ENCODE measurements around the gene ZNF268. TPM values are rescaled to one million over a fixed set of nuclear protein-coding genes. Genes with fewer than 3 reads are reported as not detected.

Gene ZNF268
- total and polyA plus RNA-seq, 4 donors, result 4.8 to 23.0 (median 10.7) TPM

DNA sequence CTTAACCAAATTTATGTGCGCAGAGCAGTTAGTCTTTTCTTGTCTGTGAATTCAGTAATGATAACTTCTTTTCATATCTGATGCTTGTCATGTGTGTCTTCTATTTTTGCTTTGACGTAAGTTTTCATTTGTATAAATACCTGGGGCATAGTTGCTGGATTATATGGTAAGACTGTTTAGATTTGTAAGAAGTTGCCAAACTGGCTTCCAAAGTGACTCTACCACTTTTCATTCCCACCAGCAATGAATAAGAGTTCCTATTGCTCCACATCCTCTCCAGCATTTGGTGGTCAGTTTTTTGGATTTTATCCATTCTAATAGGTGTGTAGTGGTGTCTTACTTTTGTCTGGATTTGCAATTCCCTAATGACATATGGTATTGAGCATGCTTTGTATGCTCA, 8.9 kb downstream of the ZNF268 start (continued):
- TF ChIP-seq, protein P1, sequence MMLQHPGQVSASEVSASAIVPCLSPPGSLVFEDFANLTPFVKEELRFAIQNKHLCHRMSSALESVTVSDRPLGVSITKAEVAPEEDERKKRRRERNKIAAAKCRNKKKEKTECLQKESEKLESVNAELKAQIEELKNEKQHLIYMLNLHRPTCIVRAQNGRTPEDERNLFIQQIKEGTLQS (IDR thresholded peaks at IDR 0.05), result no peak
- TF ChIP-seq, protein P2, sequence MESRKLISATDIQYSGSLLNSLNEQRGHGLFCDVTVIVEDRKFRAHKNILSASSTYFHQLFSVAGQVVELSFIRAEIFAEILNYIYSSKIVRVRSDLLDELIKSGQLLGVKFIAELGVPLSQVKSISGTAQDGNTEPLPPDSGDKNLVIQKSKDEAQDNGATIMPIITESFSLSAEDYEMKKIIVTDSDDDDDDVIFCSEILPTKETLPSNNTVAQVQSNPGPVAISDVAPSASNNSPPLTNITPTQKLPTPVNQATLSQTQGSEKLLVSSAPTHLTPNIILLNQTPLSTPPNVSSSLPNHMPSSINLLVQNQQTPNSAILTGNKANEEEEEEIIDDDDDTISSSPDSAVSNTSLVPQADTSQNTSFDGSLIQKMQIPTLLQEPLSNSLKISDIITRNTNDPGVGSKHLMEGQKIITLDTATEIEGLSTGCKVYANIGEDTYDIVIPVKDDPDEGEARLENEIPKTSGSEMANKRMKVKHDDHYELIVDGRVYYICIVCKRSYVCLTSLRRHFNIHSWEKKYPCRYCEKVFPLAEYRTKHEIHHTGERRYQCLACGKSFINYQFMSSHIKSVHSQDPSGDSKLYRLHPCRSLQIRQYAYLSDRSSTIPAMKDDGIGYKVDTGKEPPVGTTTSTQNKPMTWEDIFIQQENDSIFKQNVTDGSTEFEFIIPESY (IDR thresholded peaks at IDR 0.05), result no peak
- no peak for TF ChIP-seq HNF4G (IDR thresholded peaks at IDR 0.05)
- no peak for TF ChIP-seq GABPA (IDR thresholded peaks at IDR 0.05 in 1 of 2, conservative IDR thresholded peaks at IDR 0.05 in 1 of 2)

DNA sequence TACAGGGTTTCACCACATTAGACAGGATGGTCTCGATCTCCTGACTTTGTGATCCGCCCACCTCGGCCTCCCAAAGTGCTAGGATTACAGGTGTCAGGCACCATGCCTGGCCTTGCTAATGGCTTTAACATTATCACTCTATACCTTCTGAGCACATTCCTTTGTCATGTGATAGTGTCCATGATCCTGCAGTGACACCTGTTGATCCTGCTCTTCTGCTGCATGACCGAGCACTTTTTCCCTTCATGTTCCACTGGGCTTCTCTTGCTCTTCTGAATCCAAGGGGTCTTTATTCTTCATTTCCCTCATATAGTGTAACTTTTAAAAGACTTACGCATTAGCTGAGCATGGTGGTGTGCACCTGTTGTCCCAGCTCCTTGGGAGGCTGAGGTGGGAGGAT, 11.6 kb downstream of the ZNF268 start:
- TF ChIP-seq TAF1 (conservative IDR thresholded peaks at IDR 0.05) (no peak), JUND (IDR thresholded peaks at IDR 0.05) (no peak), YY1 (IDR thresholded peaks at IDR 0.05) (no peak), HNF4A (conservative IDR thresholded peaks at IDR 0.05) (no peak), RAD21 (IDR thresholded peaks at IDR 0.05) (no peak), RXRA (IDR thresholded peaks at IDR 0.05) (no peak), FOXA2 (IDR thresholded peaks at IDR 0.05) (no peak), SP1 (IDR thresholded peaks at IDR 0.05) (no peak), HNF4G (IDR thresholded peaks at IDR 0.05) (no peak), NR2F2 (IDR thresholded peaks at IDR 0.05) (no peak), FOXA1 (IDR thresholded peaks at IDR 0.05) (no peak), EGR1 (IDR thresholded peaks at IDR 0.05; ENCODE audit: low read depth in 2 of 2) (no peak), GABPA (IDR thresholded peaks at IDR 0.05 in 1 of 2, conservative IDR thresholded peaks at IDR 0.05 in 1 of 2) (no peak)
- TF ChIP-seq, protein P3, sequence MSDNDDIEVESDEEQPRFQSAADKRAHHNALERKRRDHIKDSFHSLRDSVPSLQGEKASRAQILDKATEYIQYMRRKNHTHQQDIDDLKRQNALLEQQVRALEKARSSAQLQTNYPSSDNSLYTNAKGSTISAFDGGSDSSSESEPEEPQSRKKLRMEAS (IDR thresholded peaks at IDR 0.05), result no peak
- TF ChIP-seq, protein P2 (IDR thresholded peaks at IDR 0.05), result no peak
- TF ChIP-seq, protein P4, sequence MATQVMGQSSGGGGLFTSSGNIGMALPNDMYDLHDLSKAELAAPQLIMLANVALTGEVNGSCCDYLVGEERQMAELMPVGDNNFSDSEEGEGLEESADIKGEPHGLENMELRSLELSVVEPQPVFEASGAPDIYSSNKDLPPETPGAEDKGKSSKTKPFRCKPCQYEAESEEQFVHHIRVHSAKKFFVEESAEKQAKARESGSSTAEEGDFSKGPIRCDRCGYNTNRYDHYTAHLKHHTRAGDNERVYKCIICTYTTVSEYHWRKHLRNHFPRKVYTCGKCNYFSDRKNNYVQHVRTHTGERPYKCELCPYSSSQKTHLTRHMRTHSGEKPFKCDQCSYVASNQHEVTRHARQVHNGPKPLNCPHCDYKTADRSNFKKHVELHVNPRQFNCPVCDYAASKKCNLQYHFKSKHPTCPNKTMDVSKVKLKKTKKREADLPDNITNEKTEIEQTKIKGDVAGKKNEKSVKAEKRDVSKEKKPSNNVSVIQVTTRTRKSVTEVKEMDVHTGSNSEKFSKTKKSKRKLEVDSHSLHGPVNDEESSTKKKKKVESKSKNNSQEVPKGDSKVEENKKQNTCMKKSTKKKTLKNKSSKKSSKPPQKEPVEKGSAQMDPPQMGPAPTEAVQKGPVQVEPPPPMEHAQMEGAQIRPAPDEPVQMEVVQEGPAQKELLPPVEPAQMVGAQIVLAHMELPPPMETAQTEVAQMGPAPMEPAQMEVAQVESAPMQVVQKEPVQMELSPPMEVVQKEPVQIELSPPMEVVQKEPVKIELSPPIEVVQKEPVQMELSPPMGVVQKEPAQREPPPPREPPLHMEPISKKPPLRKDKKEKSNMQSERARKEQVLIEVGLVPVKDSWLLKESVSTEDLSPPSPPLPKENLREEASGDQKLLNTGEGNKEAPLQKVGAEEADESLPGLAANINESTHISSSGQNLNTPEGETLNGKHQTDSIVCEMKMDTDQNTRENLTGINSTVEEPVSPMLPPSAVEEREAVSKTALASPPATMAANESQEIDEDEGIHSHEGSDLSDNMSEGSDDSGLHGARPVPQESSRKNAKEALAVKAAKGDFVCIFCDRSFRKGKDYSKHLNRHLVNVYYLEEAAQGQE (IDR thresholded peaks at IDR 0.05), result no peak
- TF ChIP-seq, protein P1 (IDR thresholded peaks at IDR 0.05), result no peak
- TF ChIP-seq, protein P5, sequence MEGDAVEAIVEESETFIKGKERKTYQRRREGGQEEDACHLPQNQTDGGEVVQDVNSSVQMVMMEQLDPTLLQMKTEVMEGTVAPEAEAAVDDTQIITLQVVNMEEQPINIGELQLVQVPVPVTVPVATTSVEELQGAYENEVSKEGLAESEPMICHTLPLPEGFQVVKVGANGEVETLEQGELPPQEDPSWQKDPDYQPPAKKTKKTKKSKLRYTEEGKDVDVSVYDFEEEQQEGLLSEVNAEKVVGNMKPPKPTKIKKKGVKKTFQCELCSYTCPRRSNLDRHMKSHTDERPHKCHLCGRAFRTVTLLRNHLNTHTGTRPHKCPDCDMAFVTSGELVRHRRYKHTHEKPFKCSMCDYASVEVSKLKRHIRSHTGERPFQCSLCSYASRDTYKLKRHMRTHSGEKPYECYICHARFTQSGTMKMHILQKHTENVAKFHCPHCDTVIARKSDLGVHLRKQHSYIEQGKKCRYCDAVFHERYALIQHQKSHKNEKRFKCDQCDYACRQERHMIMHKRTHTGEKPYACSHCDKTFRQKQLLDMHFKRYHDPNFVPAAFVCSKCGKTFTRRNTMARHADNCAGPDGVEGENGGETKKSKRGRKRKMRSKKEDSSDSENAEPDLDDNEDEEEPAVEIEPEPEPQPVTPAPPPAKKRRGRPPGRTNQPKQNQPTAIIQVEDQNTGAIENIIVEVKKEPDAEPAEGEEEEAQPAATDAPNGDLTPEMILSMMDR (IDR thresholded peaks at IDR 0.05; ENCODE audit: low read depth, low read length, missing input control), result no peak
- Histone ChIP-seq H3K27ac (ENCODE audit: low read depth in 1 of 2, low read length in 2 of 2) (no peak overlapping the region), H3K9me3 (ENCODE audit: control insufficient read depth in 4 of 4, low read length in 3 of 4) (peaks cover 58 to 81% (median 66%) of the 10 kb centered on the region in 4 donors), H3K36me3 (ENCODE audit: control insufficient read depth in 4 of 4, insufficient read depth in 3 of 4, low read depth in 1 of 4, low read length in 3 of 4) (peaks cover 43 to 86% (median 81%) of the 10 kb centered on the region in 4 donors), H3K4me1 (ENCODE audit: control insufficient read depth in 4 of 4, insufficient read depth in 4 of 4, low read length in 3 of 4) (no peaks in the 10 kb centered on the region), H3K27me3 (ENCODE audit: control insufficient read depth in 4 of 4, insufficient read depth in 4 of 4, low read length in 3 of 4) (no peaks in the 10 kb centered on the region), H3K9ac (ENCODE audit: low read depth in 1 of 2, low read length in 2 of 2) (no peak overlapping the region), H3K4me3 (ENCODE audit: low read depth in 1 of 3, low read length in 3 of 3) (peak overlapping the region in 2 of 3 donors; percentile 48 to 72)
- WGBS, result over 99% methylated on average over 5 of the region's 5 CpGs
- DNase-seq (ENCODE audit: low spot score), result no peak

Data from liver (tissue), 9 donors.